ENCODE results near the gene SNORC. TPM values are rescaled to one million over a fixed set of nuclear protein-coding genes. Genes with fewer than 3 reads are reported as not detected.

SNORC gene
- total RNA-seq (1 to 10 TPM in 6 of 9 donors, under 1 TPM in 2, not detected in 1; 0.70 to 4.0 (median 1.7) TPM), polyA plus RNA-seq (10 to 100 TPM in 1 of 3 donors, 1 to 10 TPM in 1, under 1 TPM in 1; 0.35 to 12.5 (median 3.1) TPM)
- long read RNA-seq, donor 1, partial matches to known transcripts: 24 of 42 reads
- long read RNA-seq, donor 1, other reads (novel, unspliced or antisense): 18 of 42 reads
- long read RNA-seq, donor 2: 0 reads
- long read RNA-seq, donor 3: 0 reads
- long read RNA-seq, donor 4, partial matches to known transcripts: 0 of 4 reads
- long read RNA-seq, donor 4, other reads (novel, unspliced or antisense): 4 of 4 reads
- long read RNA-seq, donor 5, partial matches to known transcripts: 0 of 1 reads
- long read RNA-seq, donor 5, other reads (novel, unspliced or antisense): 1 of 1 reads
- long read RNA-seq, donor 6, partial matches to known transcripts: 0 of 2 reads
- long read RNA-seq, donor 6, other reads (novel, unspliced or antisense): 2 of 2 reads
- long read RNA-seq, donor 7, partial matches to known transcripts: 74 of 79 reads
- long read RNA-seq, donor 7, other reads (novel, unspliced or antisense): 5 of 79 reads
- long read RNA-seq, donor 8, partial matches to known transcripts: 0 of 3 reads
- long read RNA-seq, donor 8, other reads (novel, unspliced or antisense): 0 of 3 reads
- long read RNA-seq, donor 9: 0 reads
- long read RNA-seq, donor 10, partial matches to known transcripts: 0 of 1 reads
- long read RNA-seq, donor 10, other reads (novel, unspliced or antisense): 0 of 1 reads

- Histone ChIP-seq H3K9me3 (replicated peaks in 1 of 3) (no peaks in the 10 kb centered on the region), H3K4me3 (no peak within 1 kb of the TSS), H3K27me3 (no peaks in the 10 kb centered on the region), H3K4me1 (replicated peaks in 1 of 2) (no peaks in the 10 kb centered on the region), H3K27ac (no peak within 1 kb of the TSS), H3K36me3 (replicated peaks in 1 of 2) (no peaks in the 10 kb centered on the region)
- peak in 2 of 7 donors; percentile 16 to 35 for DNase-seq
- WGBS, 4 donors: 85 to 91% (median 85%) methylated on average over 20 to 21 of the region's 21 CpGs
- TF ChIP-seq POLR2A (IDR thresholded peaks at IDR 0.05) (no peak), CTCF (IDR thresholded peaks at IDR 0.05) (no peak)
- intact Hi-C loops (cut with DNase I): no loop called here
Observed at GRCh38 chr2:232870018-232870765, at the start of gene SNORC. SNORC (plus strand) TSS chr2:232870264; CDS start chr2:232870342, 78 bp downstream.

- WGBS, 4 donors: 88 to 95% (median 93%) methylated on average over 3 of the region's 3 CpGs
- no peak overlapping the region for H3K27ac ChIP-seq
- DNase-seq: no peak
- H3K4me3 ChIP-seq: no peak overlapping the region
- intact Hi-C loops (cut with DNase I): no loop called here
- no peaks in the 10 kb centered on the region for H3K9me3 ChIP-seq (replicated peaks in 1 of 3)
- TF ChIP-seq CTCF (IDR thresholded peaks at IDR 0.05) (no peak), POLR2A (IDR thresholded peaks at IDR 0.05) (no peak)
- H3K4me1 ChIP-seq (replicated peaks in 1 of 2): no peaks in the 10 kb centered on the region
- peaks cover 0 to 45% of the 10 kb centered on the region in 2 donors for H3K36me3 ChIP-seq (replicated peaks in 1 of 2)
- H3K27me3 ChIP-seq: no peaks in the 10 kb centered on the region
Observed at GRCh38 chr2:232829988-232830387, 40.1 kb upstream of the SNORC start.

GRCh38 chr2:232831496-232831895 lies 38.6 kb upstream of the SNORC start:
- no peak overlapping the region for H3K4me3 ChIP-seq
- peaks cover 0 to 54% of the 10 kb centered on the region in 2 donors for H3K36me3 ChIP-seq (replicated peaks in 1 of 2)
- H3K27me3 ChIP-seq: no peaks in the 10 kb centered on the region
- no peaks in the 10 kb centered on the region for H3K4me1 ChIP-seq (replicated peaks in 1 of 2)
- H3K9me3 ChIP-seq (replicated peaks in 1 of 3): no peaks in the 10 kb centered on the region
- no peak overlapping the region for H3K27ac ChIP-seq
- WGBS, 4 donors: 94 to 97% (median 95%) methylated on average over 3 of the region's 3 CpGs
- TF ChIP-seq POLR2A (IDR thresholded peaks at IDR 0.05) (no peak), CTCF (IDR thresholded peaks at IDR 0.05) (no peak)
- DNase-seq: no peak
- intact Hi-C loops (cut with DNase I): no loop called here

GRCh38 chr2:232833830-232834229 lies 36.2 kb upstream of the SNORC start:
- Histone ChIP-seq H3K36me3 (replicated peaks in 1 of 2) (peaks cover 0 to 67% of the 10 kb centered on the region in 2 donors), H3K27ac (no peak overlapping the region), H3K4me3 (no peak overlapping the region), H3K27me3 (no peaks in the 10 kb centered on the region), H3K9me3 (replicated peaks in 1 of 3) (no peaks in the 10 kb centered on the region), H3K4me1 (replicated peaks in 1 of 2) (peaks cover 7 to 14% of the 10 kb centered on the region in 2 donors)
- TF ChIP-seq CTCF (IDR thresholded peaks at IDR 0.05) (no peak), POLR2A (IDR thresholded peaks at IDR 0.05) (no peak)
- intact Hi-C loops (cut with DNase I): no loop called here
- WGBS, 4 donors: 92 to 100% (median 97%) methylated on average over 1 of the region's 1 CpG
- no peak for DNase-seq

All from adrenal gland (tissue), 19 donors.